Body of pancreas (tissue), 4 donors: ENCODE measurements around the gene UCKL1. TPM values are rescaled to one million over a fixed set of nuclear protein-coding genes. Genes with fewer than 3 reads are reported as not detected.

Experiments
- ATAC-seq: fragments of 150-250 bp; one replicate; pipeline ENCODE4 v1.9.1; 2016
- DNase-seq, 4 donors: peaks; one replicate each; pipeline ENCODE4 v3.0.0-alpha.2; 2019
- H3K27ac ChIP-seq, 4 donors: fragments of 200-600 bp; sonication (generic); 1 replicate in 3 of 4; 2 replicates in 1 of 4; pipeline versions ENCODE4 v1.5.1 to v1.6.1; 2016 to 2019; ENCODE audit warnings: mild to moderate bottlenecking in 1 of 4, mixed read lengths in 1 of 4, moderate library complexity in 1 of 4
- H3K27me3 ChIP-seq, 2 donors: fragments of 200-600 bp; sonication (generic); one replicate each; pipeline ENCODE4 v1.6.0; 2016; ENCODE audit warnings: mild to moderate bottlenecking in 1 of 2
- H3K36me3 ChIP-seq, 2 donors: fragments of 200-600 bp; sonication (generic); replicated peaks in 1 of 2; 2 replicates each; pipeline ENCODE4 v1.5.1; 2016; ENCODE audit warnings: low read depth in 2 of 2; ENCODE audit not compliant: insufficient read depth in 1 of 2
- H3K4me1 ChIP-seq: fragments of 200-600 bp; sonication (generic); one replicate; pipeline ENCODE4 v1.6.0; 2016
- H3K4me3 ChIP-seq, 2 donors: fragments of 200-600 bp; sonication (generic); 1 replicate in 1 of 2; 2 replicates in 1 of 2; pipeline ENCODE4 v1.5.1; 2016 to 2019
- H3K9me3 ChIP-seq, 3 donors: fragments of 200-600 bp; sonication (generic); 1 replicate in 2 of 3; 2 replicates in 1 of 3; pipeline ENCODE4 v1.5.1; 2016
- CTCF ChIP-seq, 7 experiments: fragments of 450-650 bp in 4 of 7; fragments of 200-600 bp in 3 of 7; sonication (generic) in 3 of 7; IDR thresholded peaks; one replicate each; pipeline ENCODE4 v1.5.1; 2016 to 2019; ENCODE audit warnings: antibody characterized with exemption in 7 of 7
- POLR2A ChIP-seq, 3 donors: fragments of 450-650 bp; IDR thresholded peaks; one replicate each; pipeline ENCODE4 v1.6.1; 2016; ENCODE audit warnings: antibody characterized with exemption in 3 of 3, mild to moderate bottlenecking in 2 of 3
- WGBS, 2 donors: methylation state at CpG; one replicate each; pipeline ENCODE4 v1.1.5; 2017; 5-methylcytosine and 5-hydroxymethylcytosine counted together
- intact Hi-C: fragments of 100-400 bp; cut with DNase I; formaldehyde crosslinking; loops from one replicate; pipeline ENCODE4 v1.15.1; 2023
- total RNA-seq, 2 donors: library from RNA; depleted of rRNA; stranded (reverse); fragments of >200 nt; gene quantifications; one replicate each; pipeline ENCODE4 v1.1.0, GENCODE V29; 2016

The UCKL1 gene
- total RNA-seq, 2 donors from 2014 or later = 21.0 to 26.0 TPM

- WGBS, 2 donors = 96% methylated on average over 11 to 12 of the region's 12 CpGs
- intact Hi-C loops = no loop called here
Observed at GRCh38 chr20:64000906-64001305, 44.7 kb upstream of the UCKL1 start.

GRCh38 chr20:63982937-63983336 lies 26.7 kb upstream of the UCKL1 start:
- TF ChIP-seq POLR2A (IDR thresholded peaks at IDR 0.05) (no peak), CTCF (IDR thresholded peaks at IDR 0.05) (no peak)
- intact Hi-C loops = no loop called here
- H3K4me3 ChIP-seq = no peak overlapping the region
- DNase-seq (no peak), ATAC-seq (no peak)
- no peaks in the 10 kb centered on the region for H3K27me3 ChIP-seq
- H3K9me3 ChIP-seq = no peaks in the 10 kb centered on the region
- 86 to 87% methylated on average over 14 of the region's 14 CpGs for WGBS, 2 donors
- peaks cover 4 to 10% of the 10 kb centered on the region in 2 donors for H3K36me3 ChIP-seq
- H3K4me1 ChIP-seq = peaks cover 38% of the 10 kb centered on the region
- H3K27ac ChIP-seq = no peak overlapping the region

More at GRCh38 chr20:64000906-64001305, 44.7 kb upstream of the UCKL1 start:
- Histone ChIP-seq H3K9me3 (no peaks in the 10 kb centered on the region), H3K36me3 (peaks cover 10 to 32% of the 10 kb centered on the region in 2 donors), H3K27ac (no peak overlapping the region), H3K27me3 (no peaks in the 10 kb centered on the region), H3K4me3 (no peak overlapping the region), H3K4me1 (no peaks in the 10 kb centered on the region)
- ATAC-seq (no peak), DNase-seq (no peak)
- no peak for TF ChIP-seq CTCF (IDR thresholded peaks at IDR 0.05)
- TF ChIP-seq POLR2A (IDR thresholded peaks at IDR 0.05) = no peak

GRCh38 chr20:63980806-63981728 lies 24.9 kb upstream of the UCKL1 start, which contains the start of gene PRPF6:
TSS of gene PRPF6 (plus strand) at chr20:63981132. CDS start at chr20:63981246, 114 bp downstream.
- peak within 1 kb of the TSS; percentile 89 to 93 for H3K4me3 ChIP-seq
- intact Hi-C loops = no loop called here
- H3K27ac ChIP-seq = peak within 1 kb of the TSS; percentile 57 to 93 (median 78)
- peaks cover 4 to 7% of the 10 kb centered on the region in 2 donors for H3K36me3 ChIP-seq
- DNase-seq = peak; percentile 95 to 98 (median 96)
- TF ChIP-seq POLR2A (IDR thresholded peaks at IDR 0.05) (peak; percentile 61 to 91 (median 87)), CTCF (IDR thresholded peaks at IDR 0.05) (peak; percentile 56 to 95 (median 91))
- no peaks in the 10 kb centered on the region for H3K9me3 ChIP-seq
- peak; percentile 91 for ATAC-seq
- H3K27me3 ChIP-seq = no peaks in the 10 kb centered on the region
- WGBS, 2 donors = 0% methylated on average over 53 to 72 of the region's 75 CpGs
- H3K4me1 ChIP-seq = peaks cover 38% of the 10 kb centered on the region

- Histone ChIP-seq H3K4me3 (no peak overlapping the region), H3K27me3 (no peaks in the 10 kb centered on the region), H3K4me1 (peaks cover 38% of the 10 kb centered on the region), H3K36me3 (peaks cover 0 to 3% of the 10 kb centered on the region in 2 donors), H3K27ac (peak overlapping the region; percentile 57 to 93 (median 78)), H3K9me3 (no peaks in the 10 kb centered on the region)
- ATAC-seq (peak; percentile 11), DNase-seq (no peak)
- intact Hi-C loops = no loop called here
- TF ChIP-seq CTCF (IDR thresholded peaks at IDR 0.05) = no peak
- TF ChIP-seq POLR2A (IDR thresholded peaks at IDR 0.05) = no peak
- 66% methylated on average over 15 of the region's 15 CpGs; no CpG with 5 or more reads in 1 of the 2 donors for WGBS, 2 donors
Observed at GRCh38 chr20:63980317-63980805, 24.1 kb upstream of the UCKL1 start.
